IMR-90 (cell line): Measurements from ENCODE around the gene TRMO. TPM values are rescaled to one million over a fixed set of nuclear protein-coding genes. Genes with fewer than 3 reads are reported as not detected.

ENCODE experiments used
- ATAC-seq: fragments of 200-7000 bp; cut with Tn5 transposase; 2 replicates; pipeline ENCODE4 v1.9.1; 2020; ENCODE audit warnings: low read depth, mild to moderate bottlenecking, moderate library complexity
- BruUV-seq: library from RNA; stranded (reverse); fragments of 400-500 nt; replicated peaks from 2 replicates; lab custom pipeline; 2021; lab: Mats Ljungman, UMichigan
- CTCF ChIA-PET: fragments of 300-600 bp; formaldehyde crosslinking; extraction: SDS; loops from one replicate; lab custom pipeline; 2021; ENCODE audit warnings: antibody characterized with exemption; lab: Yijun Ruan, JAX
- POLR2A ChIA-PET: fragments of 300-600 bp; sonication (Branson Sonifier 250); formaldehyde crosslinking; loops from one replicate; lab custom pipeline; 2022; ENCODE audit warnings: antibody characterized with exemption; ENCODE audit not compliant: unreplicated experiment; lab: Charles Lee
- DNase-seq: peaks from one replicate; pipeline ENCODE4 v3.0.0; 2013
- H2AFZ ChIP-seq: replicated peaks from 2 replicates; pipeline ENCODE3; 2013; ENCODE audit warnings: low read length, mild to moderate bottlenecking; ENCODE audit not compliant: poor library complexity
- H2AK5ac ChIP-seq: 2 replicates; pipeline ENCODE4 v1.6.1; 2013; ENCODE audit warnings: low read depth, low read length, inconsistent platforms
- H2AK9ac ChIP-seq: replicated peaks from 2 replicates; pipeline ENCODE3; 2013; ENCODE audit warnings: mild to moderate bottlenecking, low read depth, low read length, moderate library complexity; ENCODE audit not compliant: poor library complexity
- H2BK120ac ChIP-seq: 2 replicates; pipeline ENCODE4 v1.6.1; 2013; ENCODE audit warnings: low read depth, low read length, inconsistent platforms
- H2BK15ac ChIP-seq: 3 replicates; pipeline ENCODE4 v1.6.1; 2013; ENCODE audit warnings: low read depth, low read length, inconsistent platforms
- H2BK20ac ChIP-seq: 2 replicates; pipeline ENCODE4 v1.6.1; 2013; ENCODE audit warnings: low read depth, mild to moderate bottlenecking, inconsistent platforms, low read length, moderate library complexity
- H2BK5ac ChIP-seq: 2 replicates; pipeline ENCODE4 v1.6.1; 2013; ENCODE audit warnings: mild to moderate bottlenecking, low read depth, low read length, inconsistent platforms; ENCODE audit not compliant: poor library complexity, severe bottlenecking
- H3K14ac ChIP-seq: replicated peaks from 2 replicates; pipeline ENCODE4 v1.6.1; 2013; ENCODE audit warnings: low read depth, low read length, inconsistent platforms
- H3K18ac ChIP-seq: 2 replicates; pipeline ENCODE4 v1.6.1; 2013; ENCODE audit warnings: low read depth, low read length, control low read depth
- H3K23ac ChIP-seq: 2 replicates; pipeline ENCODE4 v1.6.1; 2013; ENCODE audit warnings: low read depth, low read length, inconsistent platforms
- H3K27ac ChIP-seq: 2 replicates; pipeline ENCODE4 v1.5.1; 2013; ENCODE audit warnings: mild to moderate bottlenecking, control low read depth, low read length; ENCODE audit not compliant: insufficient read depth
- H3K27me3 ChIP-seq: 2 replicates; pipeline ENCODE4 v1.6.1; 2013; ENCODE audit warnings: low read length; ENCODE audit not compliant: control insufficient read depth, insufficient read depth
- H3K36me3 ChIP-seq: 2 replicates; pipeline ENCODE4 v1.6.1; 2013; ENCODE audit warnings: low read length, mixed read lengths; ENCODE audit not compliant: control insufficient read depth, insufficient read depth
- H3K4ac ChIP-seq: 2 replicates; pipeline ENCODE4 v1.6.1; 2013; ENCODE audit warnings: low read depth, low read length, inconsistent platforms
- H3K4me1 ChIP-seq: 2 replicates; pipeline ENCODE4 v1.6.1; 2013; ENCODE audit warnings: low read length, mixed read lengths; ENCODE audit not compliant: control insufficient read depth, insufficient read depth
- H3K4me2 ChIP-seq: 2 replicates; pipeline ENCODE4 v1.6.1; 2013; ENCODE audit warnings: low read depth, mild to moderate bottlenecking, control low read depth, low read length, moderate library complexity
- H3K4me3 ChIP-seq: 2 replicates; pipeline ENCODE4 v1.5.1; 2013; ENCODE audit warnings: low read depth, mild to moderate bottlenecking, control low read depth, low read length, moderate library complexity; ENCODE audit not compliant: insufficient read depth
- H3K56ac ChIP-seq: 2 replicates; pipeline ENCODE4 v1.6.1; 2013; ENCODE audit warnings: low read length, inconsistent platforms; ENCODE audit not compliant: insufficient read depth; ENCODE audit errors: extremely low read depth
- H3K79me1 ChIP-seq, 2 experiments: 2 replicates each; pipeline ENCODE4 v1.6.1; 2013; ENCODE audit warnings: low read length in 2 of 2, inconsistent platforms in 1 of 2, low read depth in 1 of 2
- H3K9ac ChIP-seq: 2 replicates; pipeline ENCODE4 v1.6.1; 2013; ENCODE audit warnings: low read depth, low read length, control low read depth
- H3K9me1 ChIP-seq: 2 replicates; pipeline ENCODE4 v1.6.1; 2013; ENCODE audit warnings: low read length, inconsistent platforms; ENCODE audit not compliant: insufficient read depth
- H3K9me3 ChIP-seq: 2 replicates; pipeline ENCODE4 v1.6.1; 2013; ENCODE audit warnings: low read length; ENCODE audit not compliant: control insufficient read depth, insufficient read depth
- H4K20me1 ChIP-seq: 2 replicates; pipeline ENCODE4 v1.6.1; 2013; ENCODE audit warnings: low read length, inconsistent platforms; ENCODE audit not compliant: insufficient read depth
- H4K5ac ChIP-seq: 2 replicates; pipeline ENCODE4 v1.6.1; 2013; ENCODE audit warnings: mild to moderate bottlenecking, low read depth, low read length, control low read depth
- H4K8ac ChIP-seq, 2 experiments: 2 replicates each; pipeline ENCODE4 v1.6.1; 2013; ENCODE audit warnings: low read depth in 2 of 2, low read length in 2 of 2, control low read depth in 1 of 2, inconsistent platforms in 1 of 2
- H4K91ac ChIP-seq: 2 replicates; pipeline ENCODE4 v1.6.1; 2013; ENCODE audit warnings: low read depth, low read length, inconsistent platforms; ENCODE audit not compliant: insufficient read depth
- CTCF ChIP-seq: conservative IDR thresholded peaks from 2 replicates; pipeline ENCODE4 v1.5.1; 2012; ENCODE audit warnings: mild to moderate bottlenecking, low read depth, low read length, improper control_type of control experiment
- FOS ChIP-seq: fragments of 150-350 bp; IDR thresholded peaks from 2 replicates; pipeline ENCODE4 v1.6.1; 2016; ENCODE audit warnings: low read depth, low read length
- POLR2A ChIP-seq: IDR thresholded peaks from 2 replicates; pipeline ENCODE4 v1.6.1; 2012; ENCODE audit warnings: mild to moderate bottlenecking, low read depth, low read length
- RAD21 ChIP-seq: IDR thresholded peaks from 2 replicates; pipeline ENCODE4 v1.6.1; 2012; ENCODE audit warnings: low read length, improper control_type of control experiment
- RCOR1 ChIP-seq: IDR thresholded peaks from 2 replicates; pipeline ENCODE4 v1.6.1; 2012; ENCODE audit warnings: mild to moderate bottlenecking, low read length, improper control_type of control experiment; ENCODE audit not compliant: insufficient replicate concordance
- RFX5 ChIP-seq: IDR thresholded peaks from 2 replicates; pipeline ENCODE4 v1.8.0; 2012; ENCODE audit warnings: low read depth, mild to moderate bottlenecking, low read length, moderate library complexity
- SMC3 ChIP-seq: fragments of 150-350 bp; IDR thresholded peaks from 2 replicates; pipeline ENCODE4 v1.6.1; 2016; ENCODE audit warnings: low read depth, mild to moderate bottlenecking, antibody characterized with exemption, low read length, moderate library complexity
- USF2 ChIP-seq: fragments of 150-350 bp; IDR thresholded peaks from 2 replicates; pipeline ENCODE4 v1.6.1; 2017; ENCODE audit warnings: mild to moderate bottlenecking, antibody characterized with exemption, low read length, low read depth
- dilution Hi-C: fragments of 300-500 bp; cut with HindIII; formaldehyde crosslinking; loops from one replicate; pipeline ENCODE4 v1.14.3; 2018; ENCODE audit warnings: low sequenced_read_pairs; ENCODE audit not compliant: unreplicated experiment
- in situ Hi-C: fragments of 300-500 bp; cut with MboI; formaldehyde crosslinking; loops from 3 replicates; pipeline ENCODE4 v1.14.3; 2019; ENCODE audit warnings: low sequenced_read_pairs, inconsistent platforms, mixed read lengths
- intact Hi-C: fragments of 100-400 bp; cut with micrococcal nuclease; formaldehyde crosslinking; loops from 2 replicates; pipeline ENCODE4 v1.10.0; 2022
- polyA plus RNA-seq, 3 experiments: library from polyadenylated mRNA; depleted of rRNA; stranded (reverse); fragments of >200 nt; gene quantifications; 2 replicates each; pipeline ENCODE4 v1.2.3, GENCODE V29; 2012; ENCODE audit warnings: low replicate concordance in 1 of 3
- total RNA-seq: library from RNA; depleted of rRNA; stranded (reverse); fragments of >200 nt; gene quantifications from 2 replicates; pipeline ENCODE4 v1.2.3, GENCODE V29; 2012

Gene TRMO
- total and polyA plus RNA-seq, 2 of the 4 experiments (the other 2 are of a cell fraction): 10.2 to 19.9 TPM

- H3K14ac ChIP-seq: no peak overlapping the region
- H3K18ac ChIP-seq: no peak overlapping the region
- no peak overlapping the region for H2AK9ac ChIP-seq
- H2BK20ac ChIP-seq: no peak overlapping the region
- intact Hi-C loops: no loop called here
- H4K91ac ChIP-seq: no peak overlapping the region
- dilution Hi-C loops: no loop called here
- no peak overlapping the region for H3K9ac ChIP-seq
- in situ Hi-C loops: no loop called here
- CTCF ChIA-PET: no interaction called here
- H2AFZ ChIP-seq: no peak overlapping the region
- no peak overlapping the region for H2AK5ac ChIP-seq
- DNase-seq (no peak), ATAC-seq (no peak)
- H3K4me1 ChIP-seq: peaks cover 6% of the 10 kb centered on the region
- H3K4me3 ChIP-seq: no peak overlapping the region
- POLR2A ChIA-PET: no interaction called here
- H3K79me1 ChIP-seq: no peaks in the 10 kb centered on the region
- H3K36me3 ChIP-seq: no peaks in the 10 kb centered on the region
- H3K56ac ChIP-seq: no peak overlapping the region
- no peak overlapping the region for H4K8ac ChIP-seq
- no TSS peak for BruUV-seq
- H4K20me1 ChIP-seq: no peaks in the 10 kb centered on the region
- no peaks in the 10 kb centered on the region for H3K9me3 ChIP-seq
- no peaks in the 10 kb centered on the region for H3K9me1 ChIP-seq
- H2BK5ac ChIP-seq: no peak overlapping the region
- no peak overlapping the region for H3K4me2 ChIP-seq
- no peak overlapping the region for H2BK15ac ChIP-seq
- H3K27ac ChIP-seq: no peak overlapping the region
- no peak overlapping the region for H3K23ac ChIP-seq
- H3K4ac ChIP-seq: no peak overlapping the region
- TF ChIP-seq USF2: no peak
- TF ChIP-seq SMC3: no peak
- TF ChIP-seq FOS: no peak
- no peak for TF ChIP-seq RCOR1
- no peak for TF ChIP-seq POLR2A
- no peak for TF ChIP-seq RFX5
- TF ChIP-seq RAD21: no peak
- no peak for TF ChIP-seq CTCF
- no peak overlapping the region for H4K5ac ChIP-seq
- no peak overlapping the region for H2BK120ac ChIP-seq
- H3K27me3 ChIP-seq: peaks cover 21% of the 10 kb centered on the region
These were observed 34.0 kb upstream of the TRMO start for GRCh38 chr9:97956331-97956730.
